ENCODE data around the gene MYO18A.

MYO18A gene

DNA sequence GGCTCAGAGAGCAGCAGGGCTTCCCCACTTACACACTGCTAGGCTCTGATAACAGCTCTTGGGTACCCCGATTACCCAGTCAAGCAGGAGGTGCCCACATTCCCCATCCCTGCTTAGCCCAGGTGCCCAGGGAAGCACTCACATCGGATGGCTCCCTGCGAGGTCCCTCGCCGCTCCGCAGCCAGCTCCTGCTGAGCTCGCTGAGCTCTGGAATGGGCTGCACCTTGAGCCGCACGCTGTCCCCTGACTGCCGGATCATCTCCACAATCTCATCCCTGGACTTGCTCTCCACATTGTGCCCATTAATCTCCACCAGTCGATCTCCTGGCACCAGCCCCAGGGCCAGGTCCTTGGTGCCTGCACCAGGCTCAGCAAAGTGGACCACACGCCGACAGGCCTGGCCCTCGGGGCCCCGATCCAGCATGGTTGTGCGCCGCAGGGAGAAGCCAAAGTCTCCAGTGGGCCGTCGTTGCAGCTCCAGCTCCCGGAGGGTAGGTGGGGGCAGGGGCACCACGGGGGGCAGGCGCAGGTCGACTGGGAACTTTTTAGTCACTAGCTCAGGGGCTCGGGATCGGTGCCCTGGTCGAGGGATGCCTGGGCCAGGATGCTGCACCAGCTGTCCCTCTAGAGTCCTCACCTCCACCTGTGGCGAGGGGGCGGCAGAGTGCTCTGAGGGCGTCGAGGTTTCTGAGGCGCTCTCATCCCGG lies 14.2 kb downstream of the MYO18A start:
- no peak for TF ChIP-seq POLR2A (IDR thresholded peaks at IDR 0.05; ENCODE audit: low read depth, low read length)
- FAIRE-seq (no peak), DNase-seq (ENCODE audit: insufficient read length, low spot score) (no peak)

DNA sequence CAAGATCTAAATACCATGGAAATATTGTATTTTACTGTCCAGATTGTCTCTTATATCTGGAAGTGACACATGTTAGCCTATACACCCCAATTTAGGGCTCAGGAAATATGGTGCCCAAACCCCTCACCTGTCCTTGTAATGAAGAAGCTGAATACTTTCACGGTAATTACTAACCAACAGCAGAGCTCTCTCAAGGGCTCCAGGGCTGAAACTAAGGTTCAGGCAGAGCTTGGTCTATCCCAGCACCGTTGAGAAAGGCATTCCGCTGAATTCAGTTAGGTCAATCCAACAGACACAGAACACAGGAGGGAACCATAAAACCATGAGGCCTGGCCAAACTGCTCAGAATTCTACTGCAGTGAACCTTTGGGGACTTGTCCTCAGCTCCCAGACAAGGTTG lies 14.9 kb downstream of the MYO18A start:
- no peak for DNase-seq (ENCODE audit: insufficient read length, low spot score)
- FAIRE-seq, result no peak
- TF ChIP-seq POLR2A (IDR thresholded peaks at IDR 0.05; ENCODE audit: low read depth, low read length), result no peak

DNA sequence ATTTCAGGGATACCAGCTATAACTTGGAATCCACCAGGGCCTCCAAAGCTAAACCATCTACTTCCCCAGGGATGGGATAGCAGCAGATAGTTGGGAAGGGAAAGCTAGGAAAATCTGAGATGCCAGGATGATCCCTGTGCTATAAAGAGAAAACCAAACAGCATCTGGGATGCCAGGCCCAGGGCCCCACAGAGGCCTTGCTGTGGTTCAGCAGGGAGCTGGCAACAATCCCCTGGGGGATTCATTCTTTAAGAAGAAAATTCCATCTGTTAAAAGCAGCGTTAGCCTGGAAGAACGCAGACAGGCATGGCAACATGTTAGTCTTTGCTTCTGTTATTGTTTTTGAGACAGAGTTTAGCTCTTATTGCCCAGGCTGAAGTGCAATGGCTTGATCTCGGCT lies 16.6 kb downstream of the MYO18A start:
- FAIRE-seq (no peak), DNase-seq (ENCODE audit: insufficient read length, low spot score) (no peak)
- TF ChIP-seq POLR2A (IDR thresholded peaks at IDR 0.05; ENCODE audit: low read depth, low read length), result no peak

DNA sequence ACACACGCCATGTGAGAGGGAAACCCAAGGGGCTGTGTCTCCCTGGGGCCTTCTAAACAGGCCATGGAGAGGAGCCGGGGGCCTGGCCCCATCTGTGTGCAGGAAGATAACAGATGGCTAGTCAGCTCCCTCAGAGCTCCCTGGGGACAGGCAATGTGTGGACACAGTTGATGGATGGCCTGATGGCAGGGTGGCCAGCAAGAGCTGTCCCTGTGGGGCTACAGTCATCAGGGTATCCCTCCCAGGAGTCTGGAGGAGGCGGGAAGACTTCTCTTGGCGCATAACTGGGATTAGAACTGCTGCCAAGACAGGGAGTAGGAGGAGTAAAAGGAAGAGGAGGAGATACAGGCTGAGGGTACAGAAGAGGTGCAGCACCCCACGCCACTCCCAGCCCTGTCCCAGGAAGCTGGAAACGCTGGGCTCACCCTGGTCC lies 17.3 kb downstream of the MYO18A start:
- DNase-seq (ENCODE audit: insufficient read length, low spot score) (no peak), FAIRE-seq (no peak)
- no peak for TF ChIP-seq POLR2A (IDR thresholded peaks at IDR 0.05; ENCODE audit: low read depth, low read length)

DNA sequence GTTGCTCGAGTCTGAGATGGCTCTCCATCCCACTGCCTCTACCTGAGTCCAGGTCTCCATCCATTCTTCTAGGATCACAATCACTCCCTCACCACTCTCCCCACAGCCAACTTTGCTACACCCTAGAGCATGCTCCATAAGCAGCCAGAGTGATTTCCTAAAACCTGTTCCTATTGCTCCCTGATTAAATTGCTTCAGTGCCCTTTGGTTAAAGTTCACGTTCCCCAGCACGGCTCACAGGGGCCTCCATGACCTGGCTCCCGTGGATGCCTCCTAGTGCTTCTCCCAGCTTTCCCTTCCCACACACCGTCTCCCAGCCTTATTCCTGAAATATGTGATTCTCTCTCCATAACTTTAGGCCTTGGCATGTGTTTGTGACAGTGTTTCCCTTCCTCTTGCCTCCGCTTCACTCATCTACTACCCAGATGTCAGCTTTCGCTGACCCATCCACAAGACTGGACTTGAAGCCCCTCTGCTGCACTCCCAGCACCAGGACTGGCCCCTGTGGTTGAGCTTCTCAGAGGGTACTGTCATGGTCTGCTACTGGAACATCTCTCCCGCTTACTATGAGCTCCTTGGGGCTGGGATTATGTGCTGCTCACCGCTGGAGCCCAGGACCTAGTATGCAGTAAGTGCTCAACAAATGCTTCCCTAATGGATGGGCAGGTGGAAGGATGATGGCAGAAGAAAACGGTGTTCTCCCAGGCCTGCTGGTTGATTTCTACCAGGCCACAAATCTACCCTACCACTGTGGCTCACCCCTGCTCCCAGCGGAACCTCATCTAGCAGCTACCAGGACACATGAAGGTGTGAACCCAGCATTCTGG lies 17.9 kb downstream of the MYO18A start:
- DNase-seq (ENCODE audit: insufficient read length, low spot score) (no peak), FAIRE-seq (no peak)
- TF ChIP-seq POLR2A (IDR thresholded peaks at IDR 0.05; ENCODE audit: low read depth, low read length), result no peak

DNA sequence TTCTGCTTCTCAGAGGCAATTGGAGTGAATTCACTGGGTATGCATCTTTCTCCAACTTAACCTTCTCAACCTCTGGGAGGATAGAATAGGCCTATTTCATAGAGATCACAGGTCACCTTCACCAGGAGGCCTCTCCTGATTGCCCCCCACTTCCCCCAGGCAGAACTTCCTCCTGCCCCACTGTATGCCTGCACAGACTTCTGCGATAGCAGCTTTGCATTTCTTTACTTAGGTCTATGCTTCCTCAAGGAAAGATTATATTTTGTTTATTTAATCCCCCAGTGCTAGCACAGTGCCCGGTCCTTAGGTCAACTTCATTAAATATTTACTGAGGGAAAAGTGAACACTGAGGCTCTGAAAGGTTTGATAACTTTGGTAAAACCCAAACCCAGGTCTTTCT lies 19.9 kb downstream of the MYO18A start:
- TF ChIP-seq POLR2A (IDR thresholded peaks at IDR 0.05; ENCODE audit: low read depth, low read length), result no peak
- DNase-seq (ENCODE audit: insufficient read length, low spot score), result no peak
- no peak for FAIRE-seq

DNA sequence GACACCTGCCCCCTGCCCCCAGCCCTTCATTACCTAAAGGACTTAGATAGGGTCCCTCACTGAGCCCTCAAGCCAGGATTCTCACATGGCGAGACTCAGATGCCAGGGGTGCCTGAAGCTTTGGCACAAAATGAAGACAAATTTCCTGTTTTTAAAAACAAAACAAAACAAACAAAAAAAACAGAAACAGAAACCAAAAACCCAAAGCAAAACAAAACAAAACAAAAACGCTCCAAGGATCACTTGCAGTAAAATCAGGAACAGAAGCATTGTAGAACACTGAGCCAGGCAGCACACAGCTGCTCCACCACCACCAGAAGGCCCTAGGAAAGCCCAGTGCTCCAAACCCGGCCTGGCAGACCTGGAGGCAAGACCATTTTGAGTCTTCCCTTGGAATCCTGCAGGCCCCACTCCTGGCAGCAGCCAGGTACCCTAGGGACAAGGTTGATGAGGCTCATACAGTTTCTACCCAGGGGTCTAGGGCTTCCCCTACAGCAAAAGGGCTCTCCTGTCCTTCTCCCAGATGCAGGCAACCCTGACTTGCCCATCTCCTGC lies 20.8 kb downstream of the MYO18A start:
- no peak for FAIRE-seq
- DNase-seq (ENCODE audit: insufficient read length, low spot score), result no peak
- TF ChIP-seq POLR2A (IDR thresholded peaks at IDR 0.05; ENCODE audit: low read depth, low read length), result no peak

DNA sequence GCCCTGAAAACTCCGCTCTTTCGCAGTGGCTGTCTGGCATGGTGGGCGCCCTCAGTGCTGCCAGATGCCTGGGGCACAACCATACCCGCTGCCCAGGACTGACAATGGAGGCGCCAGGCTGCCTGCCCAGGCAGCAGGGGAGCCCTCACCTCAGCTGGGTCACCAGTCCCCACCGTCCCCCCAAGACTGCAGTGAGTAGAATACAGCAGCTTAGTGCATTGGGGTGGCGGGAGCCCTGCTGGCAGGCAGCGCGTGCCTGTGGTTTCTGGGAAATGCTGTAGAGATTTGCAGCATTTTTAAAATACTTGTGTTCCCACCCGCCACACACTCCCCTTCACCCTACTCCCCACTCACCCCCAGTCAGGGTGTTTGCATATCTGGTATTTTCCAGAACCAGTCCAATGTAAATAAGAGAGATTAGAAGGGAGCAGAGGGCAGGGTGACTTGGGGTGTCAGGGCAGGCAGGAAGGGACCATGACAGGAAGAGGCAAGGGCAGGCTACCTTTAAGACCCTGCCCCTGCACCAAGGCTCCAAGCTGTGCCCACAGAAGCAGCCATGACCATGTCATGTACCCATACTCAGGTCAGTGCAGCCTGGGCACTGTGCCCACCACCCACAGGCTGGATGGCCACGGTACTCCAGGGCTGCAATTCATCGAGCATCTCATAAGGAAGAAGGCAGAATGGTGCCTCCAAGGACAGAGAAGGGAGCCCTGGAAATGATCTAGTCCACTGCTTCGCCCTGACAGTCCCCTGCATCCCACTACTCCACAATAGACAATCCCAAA lies 21.5 kb downstream of the MYO18A start:
- TF ChIP-seq POLR2A (IDR thresholded peaks at IDR 0.05; ENCODE audit: low read depth, low read length), result no peak
- FAIRE-seq (no peak), DNase-seq (ENCODE audit: insufficient read length, low spot score) (peak; percentile 88)

DNA sequence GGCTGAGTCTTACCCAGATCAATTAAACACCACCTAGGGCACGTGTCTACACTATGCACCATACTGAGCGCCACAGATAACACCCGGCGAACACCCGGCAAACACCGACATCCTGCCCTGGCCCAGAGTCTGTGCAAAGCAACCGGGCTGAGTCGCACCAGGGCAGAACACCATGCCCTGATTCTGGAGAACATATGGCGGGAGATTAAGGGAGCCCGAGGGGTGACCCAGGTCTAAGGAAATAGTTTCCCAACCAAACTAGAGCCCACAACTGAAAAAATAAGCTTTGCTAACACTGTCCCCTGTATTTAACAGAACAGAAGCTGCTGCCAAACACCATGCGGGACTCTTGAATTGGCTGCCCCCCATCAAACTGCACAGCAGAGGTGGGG lies 22.1 kb downstream of the MYO18A start:
- TF ChIP-seq POLR2A (IDR thresholded peaks at IDR 0.05; ENCODE audit: low read depth, low read length), result no peak
- DNase-seq (ENCODE audit: insufficient read length, low spot score) (no peak), FAIRE-seq (no peak)

DNA sequence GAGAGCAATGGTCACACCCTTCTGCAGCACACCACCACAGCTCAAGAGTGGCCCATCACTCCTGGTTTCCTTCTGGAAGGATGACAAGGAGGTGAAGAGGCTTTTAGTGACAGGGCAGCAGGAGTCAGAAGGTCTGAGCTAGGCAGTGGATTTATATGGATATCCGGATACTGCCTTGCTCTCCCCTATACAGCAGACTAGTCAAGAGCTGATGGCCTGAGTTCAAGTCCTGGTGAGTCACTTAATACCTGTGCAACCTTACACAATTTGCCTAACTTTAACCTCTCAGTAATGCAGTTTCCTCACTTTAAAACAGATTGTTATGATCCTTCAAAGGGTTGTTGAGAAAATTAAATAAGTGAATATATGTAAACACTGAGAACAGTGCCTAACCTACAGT lies 22.9 kb downstream of the MYO18A start:
- FAIRE-seq (no peak), DNase-seq (ENCODE audit: insufficient read length, low spot score) (no peak)
- TF ChIP-seq POLR2A (IDR thresholded peaks at IDR 0.05; ENCODE audit: low read depth, low read length), result no peak

DNA sequence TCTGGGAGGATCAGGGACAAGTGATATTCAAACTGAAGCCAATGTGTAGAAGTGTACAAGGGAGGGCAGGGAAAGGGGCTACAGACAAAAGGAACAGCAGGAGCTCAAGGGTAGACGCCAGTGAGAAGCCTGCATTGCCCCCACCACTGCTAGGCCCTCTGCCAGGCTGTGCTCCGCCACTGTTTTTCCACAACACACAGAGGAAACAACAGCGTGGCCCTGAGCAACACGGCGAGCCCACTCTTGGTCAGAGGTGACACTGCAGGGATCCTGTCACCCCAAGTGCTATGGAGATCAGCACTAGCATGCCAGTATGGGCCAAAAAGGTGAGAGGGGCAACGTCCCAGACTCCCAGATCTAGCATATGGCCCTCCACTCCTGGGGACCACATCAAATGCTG lies 23.4 kb downstream of the MYO18A start:
- FAIRE-seq, result no peak
- DNase-seq (ENCODE audit: insufficient read length, low spot score), result no peak
- TF ChIP-seq POLR2A (IDR thresholded peaks at IDR 0.05; ENCODE audit: low read depth, low read length), result no peak

DNA sequence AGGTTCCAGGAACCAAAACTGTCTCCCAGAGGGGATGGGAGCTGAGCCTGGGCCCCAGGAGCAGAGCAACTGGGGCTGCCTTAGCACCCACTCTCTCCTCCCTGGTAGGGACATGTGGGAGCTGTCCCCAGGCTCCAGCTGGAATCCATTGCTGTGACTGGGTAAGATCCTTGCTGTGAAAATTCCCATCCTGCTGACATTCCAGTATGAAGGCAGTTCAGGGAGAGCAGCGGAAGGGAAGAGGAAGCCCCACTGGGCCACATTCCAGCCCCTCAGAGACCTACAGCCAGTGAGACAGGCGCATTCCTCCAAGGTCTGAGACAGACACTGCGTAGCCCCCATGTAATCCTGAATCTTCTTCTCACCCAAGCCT lies 24.2 kb downstream of the MYO18A start:
- no peak for DNase-seq (ENCODE audit: insufficient read length, low spot score)
- no peak for FAIRE-seq
- no peak for TF ChIP-seq POLR2A (IDR thresholded peaks at IDR 0.05; ENCODE audit: low read depth, low read length)

DNA sequence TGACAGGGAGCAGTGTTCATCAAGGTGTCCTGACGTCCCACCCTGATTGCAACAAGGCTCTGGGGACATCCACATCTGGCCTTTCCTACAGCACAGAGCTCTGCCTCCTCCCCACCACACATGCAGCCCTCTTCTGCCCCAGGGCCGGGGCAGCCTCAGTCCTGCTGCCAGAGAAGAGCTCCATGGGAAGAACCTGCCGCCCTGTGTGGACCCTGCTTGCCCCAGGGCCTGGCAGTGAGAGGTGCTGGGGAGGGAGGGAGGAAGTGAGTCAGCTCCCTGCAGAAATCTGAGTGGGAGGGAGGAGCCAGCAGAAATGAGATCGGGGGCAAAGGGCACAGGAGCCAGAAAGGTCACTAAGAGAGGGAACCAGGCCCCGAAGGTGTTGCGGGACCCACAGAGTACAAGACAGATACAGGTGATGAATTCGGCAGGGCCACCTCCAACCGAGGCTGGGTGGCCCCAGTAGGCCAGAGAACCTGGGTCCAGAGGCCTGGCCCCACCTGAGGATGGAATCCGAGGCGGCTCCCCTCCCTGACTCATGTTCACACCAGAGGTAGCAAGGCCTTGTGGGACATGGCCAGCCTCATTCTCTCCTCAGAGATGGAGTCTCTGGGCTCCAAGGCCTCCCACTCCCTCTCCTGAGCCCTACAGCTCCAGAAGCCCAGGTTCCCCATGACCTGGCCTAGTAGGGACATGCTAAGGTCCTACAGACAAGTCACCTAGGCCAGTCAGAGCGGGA lies 24.8 kb downstream of the MYO18A start:
- no peak; the same call in 1 of the 2 replicates for TF ChIP-seq POLR2A (IDR thresholded peaks at IDR 0.05; ENCODE audit: low read depth, low read length)
- peak; percentile 71 for DNase-seq (ENCODE audit: insufficient read length, low spot score)
- no peak for FAIRE-seq

Measured in H54 (cell line).